SU-DHL-6 (cell line): ENCODE data around the gene TRIM54.

Source experiments
- H2AFZ ChIP-seq: fragments of 200-600 bp; sonication (generic); 2 replicates; pipeline ENCODE4 v1.6.1; 2014; ENCODE audit warnings: low read depth, mild to moderate bottlenecking, moderate library complexity, mixed read lengths, antibody characterized with exemption, low read length; ENCODE audit not compliant: severe bottlenecking
- H3F3A ChIP-seq: fragments of 200-600 bp; shearing (Covaris generic); 2 replicates; pipeline ENCODE4 v1.6.0; 2016; ENCODE audit warnings: antibody characterized with exemption, mild to moderate bottlenecking; ENCODE audit not compliant: insufficient read depth
- H3K27ac ChIP-seq: fragments of 200-600 bp; sonication (generic); 2 replicates; pipeline ENCODE4 v1.5.1; 2016; ENCODE audit warnings: low read depth, mild to moderate bottlenecking, low read length, moderate library complexity, mixed read lengths
- H3K27me3 ChIP-seq: fragments of 200-600 bp; sonication (generic), shearing (Covaris generic); 2 replicates; pipeline ENCODE4 v1.6.0; 2014; ENCODE audit warnings: mild to moderate bottlenecking, low read length
- H3K36me3 ChIP-seq: fragments of 200-600 bp; sonication (generic); 2 replicates; pipeline ENCODE4 v1.6.1; 2014; ENCODE audit warnings: mild to moderate bottlenecking, low read length, mixed read lengths
- H3K4me2 ChIP-seq: fragments of 300-600, 200-600 bp; shearing (Covaris generic), sonication (generic); 2 replicates; pipeline ENCODE4 v1.6.0; 2014; ENCODE audit warnings: low read length, low read depth, mild to moderate bottlenecking; ENCODE audit not compliant: poor library complexity, severe bottlenecking
- H3K4me3 ChIP-seq: fragments of 200-600 bp; sonication (generic); 2 replicates; pipeline ENCODE4 v1.5.1; 2014; ENCODE audit warnings: antibody characterized with exemption, low read length, mild to moderate bottlenecking, mixed read lengths; ENCODE audit not compliant: insufficient read depth, poor library complexity, severe bottlenecking
- H3K79me2 ChIP-seq: fragments of 200-600 bp; sonication (generic); 2 replicates; pipeline ENCODE4 v1.6.1; 2014; ENCODE audit warnings: mild to moderate bottlenecking, low read length, moderate library complexity; ENCODE audit not compliant: insufficient read depth
- H3K9ac ChIP-seq: fragments of 200-600 bp; sonication (generic); 2 replicates; pipeline ENCODE4 v1.7.0; 2014; ENCODE audit warnings: mild to moderate bottlenecking, low read length
- H3K9me2 ChIP-seq: fragments of 200-600 bp; sonication (generic); replicated peaks from 2 replicates; pipeline ENCODE4 v1.6.1; 2014; ENCODE audit warnings: low read length; ENCODE audit not compliant: insufficient read depth
- H3K9me3 ChIP-seq: fragments of 200-600 bp; sonication (generic); 2 replicates; pipeline ENCODE4 v1.6.1; 2014; ENCODE audit warnings: low read length, mixed read lengths; ENCODE audit not compliant: insufficient read depth
- H4K20me1 ChIP-seq: fragments of 200-600 bp; sonication (generic); 2 replicates; pipeline ENCODE4 v1.6.1; 2014; ENCODE audit warnings: low read depth, mild to moderate bottlenecking, antibody characterized with exemption, low read length, moderate library complexity, mixed read lengths
- CTCF ChIP-seq: fragments of 200-600 bp; sonication (generic); IDR thresholded peaks from one replicate; pipeline ENCODE4 v1.5.1; 2017; ENCODE audit warnings: antibody characterized with exemption, mild to moderate bottlenecking, low read length, moderate library complexity; ENCODE audit not compliant: insufficient read depth, poor library complexity, severe bottlenecking
- EZH2phosphoT487 ChIP-seq: fragments of 200-600 bp; sonication (generic), shearing (Covaris generic); conservative IDR thresholded peaks from 2 replicates; pipeline ENCODE4 v1.6.1; 2018; ENCODE audit warnings: mild to moderate bottlenecking, antibody characterized with exemption, low read length, moderate library complexity, mixed read lengths

Gene TRIM54

GRCh38 chr2:27281855-27282559 lies at the start of gene TRIM54:
Gene TRIM54 (plus strand): TSS chr2:27282429. CDS start chr2:27282732, 303 bp downstream.
- no peaks in the 10 kb centered on the region for H3K79me2 ChIP-seq
- H4K20me1 ChIP-seq = no peaks in the 10 kb centered on the region
- no peak within 1 kb of the TSS for H3K27ac ChIP-seq
- no peak within 1 kb of the TSS for H3K4me3 ChIP-seq
- H3K4me2 ChIP-seq = no peak within 1 kb of the TSS
- no peaks in the 10 kb centered on the region for H3K27me3 ChIP-seq
- H3K36me3 ChIP-seq = no peaks in the 10 kb centered on the region
- no peak within 1 kb of the TSS for H3K9ac ChIP-seq
- TF ChIP-seq EZH2phosphoT487 = no peak
- no peak for TF ChIP-seq CTCF
- no peak within 1 kb of the TSS for H2AFZ ChIP-seq
- H3F3A ChIP-seq = no peaks in the 10 kb centered on the region
- no peaks in the 10 kb centered on the region for H3K9me2 ChIP-seq
- H3K9me3 ChIP-seq = no peaks in the 10 kb centered on the region

- no peak overlapping the region for H3K4me3 ChIP-seq
- H3K27me3 ChIP-seq = no peaks in the 10 kb centered on the region
- no peaks in the 10 kb centered on the region for H3K9me3 ChIP-seq
- H4K20me1 ChIP-seq = no peaks in the 10 kb centered on the region
- H3K27ac ChIP-seq = no peak overlapping the region
- H2AFZ ChIP-seq = no peak overlapping the region
- H3K36me3 ChIP-seq = peaks cover 10% of the 10 kb centered on the region
- no peak overlapping the region for H3K4me2 ChIP-seq
- H3K9ac ChIP-seq = no peak overlapping the region
- TF ChIP-seq CTCF (no peak), EZH2phosphoT487 (no peak)
- no peaks in the 10 kb centered on the region for H3F3A ChIP-seq
- H3K79me2 ChIP-seq = 0 out of 2 replicates have a peak, but pooled peaks cover under 1% of the 10 kb centered on the region
- H3K9me2 ChIP-seq = no peaks in the 10 kb centered on the region
Observed at GRCh38 chr2:27233341-27233740, 48.9 kb upstream of the TRIM54 start.

GRCh38 chr2:27236136-27236535 lies 46.1 kb upstream of the TRIM54 start:
- Histone ChIP-seq H3K9me2 (no peaks in the 10 kb centered on the region), H3K9me3 (no peaks in the 10 kb centered on the region), H3K79me2 (no peaks in the 10 kb centered on the region), H3K9ac (no peak overlapping the region), H4K20me1 (no peaks in the 10 kb centered on the region), H2AFZ (no peak overlapping the region), H3K27ac (no peak overlapping the region), H3K4me3 (no peak overlapping the region), H3K4me2 (no peak overlapping the region), H3F3A (no peaks in the 10 kb centered on the region), H3K27me3 (no peaks in the 10 kb centered on the region), H3K36me3 (peaks cover 7% of the 10 kb centered on the region)
- no peak for TF ChIP-seq CTCF
- no peak for TF ChIP-seq EZH2phosphoT487
